Natural killer cell treated with Interleukin-12 subunit alpha and Interleukin-12 subunit beta and Interleukin-15 and Interleukin-18, amount 100 ng/mL, for 72 hours (primary cell): ENCODE measurements around the gene ROGDI. TPM values are rescaled to one million over a fixed set of nuclear protein-coding genes. Genes with fewer than 3 reads are reported as not detected.

Experiments used
- total RNA-seq, 2 donors: library from RNA; stranded (reverse); gene quantifications; one replicate each; pipeline ENCODE4 v1.2.3, GENCODE V29; 2022

The ROGDI gene
- total RNA-seq, 2 donors from 2014 or later, result 3.8 to 7.1 TPM

Other genes with a start within 250 kb of the ROGDI start
- not detected for gene C16orf96, start 246.3 kb downstream of the ROGDI start, total RNA-seq
- 10 to 100 TPM; 17.4 to 27.9 TPM for gene UBALD1, start 187.7 kb downstream of the ROGDI start, total RNA-seq
- 100 to 1,000 TPM in 1 of 2 donors, 10 to 100 TPM in 1; 86.9 to 105 TPM for gene MGRN1, start 177.8 kb downstream of the ROGDI start, total RNA-seq
- gene NUDT16L1, start 109.1 kb downstream of the ROGDI start, total RNA-seq, result 10 to 100 TPM; 37.3 to 57.0 TPM
- gene ANKS3, start 68.4 kb downstream of the ROGDI start, total RNA-seq, result 10 to 100 TPM; 19.0 to 39.1 TPM
- under 1 TPM in 1 of 2 donors, not detected in 1; 0.53 TPM for gene DNAAF8, start 68.1 kb downstream of the ROGDI start, total RNA-seq
- gene ZNF500, start 35.5 kb downstream of the ROGDI start, total RNA-seq, result 10 to 100 TPM; 12.2 to 20.9 TPM
- gene SEPTIN12, start 14.3 kb downstream of the ROGDI start, total RNA-seq, result not detected
- gene SMIM22, start 7.3 kb downstream of the ROGDI start, total RNA-seq, result not detected
- 100 to 1,000 TPM; 126 to 156 TPM for gene GLYR1, start 44.7 kb upstream of the ROGDI start, total RNA-seq
- 10 to 100 TPM; 43.8 to 55.9 TPM for gene UBN1, start 44.8 kb upstream of the ROGDI start, total RNA-seq
- not detected for gene PPL, start 134.5 kb upstream of the ROGDI start, total RNA-seq
- not detected for gene SEC14L5, start 155.7 kb upstream of the ROGDI start, total RNA-seq
- gene NAGPA, start 231.3 kb upstream of the ROGDI start, total RNA-seq, result 10 to 100 TPM; 10.1 to 17.4 TPM